HepG2 (cell line): Measurements from ENCODE around the gene NPB. TPM values are rescaled to one million over a fixed set of nuclear protein-coding genes. Genes with fewer than 3 reads are reported as not detected.

Experiments
- AKNA ChIP-seq: sonication (generic); formaldehyde crosslinking; IDR thresholded peaks from 2 replicates; pipeline ENCODE4 v1.4.0; 2020; ENCODE audit warnings: missing genetic modification reagents, borderline replicate concordance
- BRD4 ChIP-seq: sonication (generic); formaldehyde crosslinking; IDR thresholded peaks from 2 replicates; pipeline ENCODE4 v1.4.0; 2020; ENCODE audit warnings: missing genetic modification reagents
- BRF2 ChIP-seq: sonication (generic); formaldehyde crosslinking; IDR thresholded peaks from 2 replicates; pipeline ENCODE4 v1.8.1; 2022; ENCODE audit warnings: mild to moderate bottlenecking, missing genetic modification reagents
- FOSL2 ChIP-seq: sonication (generic); formaldehyde crosslinking; IDR thresholded peaks from 2 replicates; pipeline ENCODE4 v1.4.0; 2020; ENCODE audit warnings: missing genetic modification reagents
- GABPB1 ChIP-seq: IDR thresholded peaks from 2 replicates; pipeline ENCODE4 v1.6.1; 2016; ENCODE audit warnings: mild to moderate bottlenecking, missing genetic modification reagents, moderate library complexity, missing compliant biosample characterization
- JDP2 ChIP-seq: sonication (generic); formaldehyde crosslinking; IDR thresholded peaks from 2 replicates; pipeline ENCODE4 v1.8.1; 2022; ENCODE audit warnings: missing genetic modification reagents, borderline replicate concordance
- NBN ChIP-seq: fragments of 450-650 bp; conservative IDR thresholded peaks from 2 replicates; pipeline ENCODE4 v1.6.1; 2017
- RBM22 ChIP-seq: fragments of 200-400 bp; formaldehyde crosslinking; optimal IDR thresholded peaks from 2 replicates; pipeline ENCODE3; 2017; ENCODE audit warnings: mild to moderate bottlenecking, low read length, moderate library complexity
- SRSF9 ChIP-seq: fragments of 200-400 bp; formaldehyde crosslinking; IDR thresholded peaks from 2 replicates; pipeline ENCODE4 v1.6.1; 2018; ENCODE audit warnings: borderline replicate concordance, mild to moderate bottlenecking, low read depth, low read length; ENCODE audit not compliant: insufficient read depth, poor library complexity, severe bottlenecking
- TCF12 ChIP-seq, 2 experiments: fragments of 450-650 bp in 1 of 2; sonication (generic) in 1 of 2; formaldehyde crosslinking in 1 of 2; IDR thresholded peaks; 2 replicates each; pipeline versions ENCODE4 v1.6.1 to v1.8.0; 2017 to 2022; ENCODE audit warnings: antibody characterized with exemption in 1 of 2, mild to moderate bottlenecking in 1 of 2, missing genetic modification reagents in 1 of 2, moderate library complexity in 1 of 2
- ZFP1 ChIP-seq: IDR thresholded peaks from 2 replicates; pipeline ENCODE4 v1.6.1; 2016
- ZNF138 ChIP-seq: sonication (generic); formaldehyde crosslinking; IDR thresholded peaks from 2 replicates; pipeline ENCODE4 v1.5.0; 2020; ENCODE audit warnings: mild to moderate bottlenecking, low read depth, missing genetic modification reagents
- ZNF543 ChIP-seq: sonication (generic); formaldehyde crosslinking; IDR thresholded peaks from 2 replicates; pipeline ENCODE4 v1.4.0; 2020; ENCODE audit warnings: mild to moderate bottlenecking, missing genetic modification reagents
- ZNF570 ChIP-seq: sonication (generic); formaldehyde crosslinking; IDR thresholded peaks from 2 replicates; pipeline ENCODE4 v1.4.0; 2020; ENCODE audit warnings: mild to moderate bottlenecking, missing genetic modification reagents, borderline replicate concordance
- ZNF646 ChIP-seq: sonication (generic); formaldehyde crosslinking; IDR thresholded peaks from 2 replicates; pipeline ENCODE4 v1.9.0; 2021; ENCODE audit warnings: mild to moderate bottlenecking, missing genetic modification reagents
- ZNF720 ChIP-seq: sonication (generic); formaldehyde crosslinking; IDR thresholded peaks from 2 replicates; pipeline ENCODE4 v1.4.0; 2020; ENCODE audit warnings: missing genetic modification reagents
- ZNF747 ChIP-seq: sonication (generic); formaldehyde crosslinking; IDR thresholded peaks from 2 replicates; pipeline ENCODE4 v1.8.1; 2023; ENCODE audit warnings: missing genetic modification reagents, mild to moderate bottlenecking, borderline replicate concordance
- polyA plus RNA-seq, 8 experiments: library from polyadenylated mRNA; depleted of rRNA in 3 of 8; stranded (reverse) in 7 of 8; unstranded in 1 of 8; fragments of >200 nt; fragmentation: Illumina TruSeq in 4 of 8; extraction: Trizol in 4 of 8; gene quantifications; 2 replicates each; pipeline versions ENCODE4 v1.2.1 to v1.2.3, GENCODE V29; 2011 to 2016; ENCODE audit warnings: low read depth in 4 of 8, missing spikeins in 1 of 8, mixed read lengths in 1 of 8; ENCODE audit not compliant: insufficient read depth in 1 of 8
- total RNA-seq, 5 experiments: library from RNA; depleted of rRNA; stranded (reverse); fragments of >200 nt; fragmentation: Illumina TruSeq; extraction: Trizol; gene quantifications; 2 replicates each; pipeline ENCODE4 v1.2.3, GENCODE V29; 2016; ENCODE audit warnings: low read depth in 1 of 5

Gene NPB
- total and polyA plus RNA-seq, 2 of the 13 experiments (the other 11 are each of a cell fraction or from before 2014, with no cell fraction given) = 0.11 to 0.93 TPM

DNA sequence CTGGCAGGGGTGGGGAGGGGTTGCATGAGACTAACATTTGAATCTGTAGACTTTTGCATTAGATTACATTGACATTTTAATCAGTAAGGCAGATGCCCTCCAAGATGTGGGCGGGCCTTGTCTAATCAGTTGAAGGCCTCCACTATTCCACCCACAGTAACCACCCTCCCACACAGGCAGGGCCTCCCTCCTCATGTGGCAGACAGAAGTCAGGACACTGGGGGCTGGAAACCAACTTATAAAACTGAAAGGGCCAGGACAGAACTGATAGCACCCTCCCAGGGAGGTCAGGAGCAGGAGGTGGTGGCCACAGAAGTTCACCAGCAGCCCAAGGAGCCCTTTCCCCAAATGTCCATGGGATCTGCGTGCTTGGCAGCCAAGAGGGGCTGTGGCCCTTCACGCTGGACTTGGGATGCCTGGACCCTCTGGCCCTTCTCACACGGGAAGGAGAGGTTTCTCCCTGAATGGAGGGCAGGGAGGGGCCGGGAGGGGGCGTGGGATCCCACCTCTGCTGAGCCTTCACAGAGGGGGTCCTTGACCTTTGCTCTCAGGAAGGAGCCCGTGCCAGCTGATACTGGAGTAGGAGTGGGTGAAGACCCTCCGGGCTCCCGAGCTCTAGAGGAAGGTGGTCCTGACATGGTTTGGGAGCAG, 30.4 kb downstream of the NPB start (continued):
- TF ChIP-seq ZNF646 (peak; percentile 10; the same call in 1 of the 2 replicates), RBM22 (peak; percentile 12), BRD4 (CRISPR knock-in tag) (no peak), ZNF720 (CRISPR knock-in tag) (no peak), ZNF543 (0 out of 2 replicates have a peak, but pooled peaks have one; percentile 7), ZNF138 (CRISPR knock-in tag) (no peak), NBN (no peak), TCF12 (IDR thresholded peaks at IDR 0.05) (no peak), TCF12 (CRISPR knock-in tag; IDR thresholded peaks at IDR 0.05) (no peak), FOSL2 (CRISPR knock-in tag) (no peak), ZNF570 (CRISPR knock-in tag) (no peak), BRF2 (CRISPR knock-in tag) (no peak), JDP2 (CRISPR knock-in tag) (no peak), GABPB1 (CRISPR knock-in tag) (0 out of 2 replicates have a peak, but pooled peaks have one; percentile 17), SRSF9 (no peak), AKNA (CRISPR knock-in tag) (no peak), ZFP1 (CRISPR knock-in tag) (no peak), ZNF747 (CRISPR knock-in tag) (no peak)
